RPMI8226 (cell line): Measurements from ENCODE around the gene SLC38A6.

Source experiments
- DNase-seq: peaks from one replicate; pipeline ENCODE4 v3.0.0-alpha.2; 2015

Gene SLC38A6

DNA sequence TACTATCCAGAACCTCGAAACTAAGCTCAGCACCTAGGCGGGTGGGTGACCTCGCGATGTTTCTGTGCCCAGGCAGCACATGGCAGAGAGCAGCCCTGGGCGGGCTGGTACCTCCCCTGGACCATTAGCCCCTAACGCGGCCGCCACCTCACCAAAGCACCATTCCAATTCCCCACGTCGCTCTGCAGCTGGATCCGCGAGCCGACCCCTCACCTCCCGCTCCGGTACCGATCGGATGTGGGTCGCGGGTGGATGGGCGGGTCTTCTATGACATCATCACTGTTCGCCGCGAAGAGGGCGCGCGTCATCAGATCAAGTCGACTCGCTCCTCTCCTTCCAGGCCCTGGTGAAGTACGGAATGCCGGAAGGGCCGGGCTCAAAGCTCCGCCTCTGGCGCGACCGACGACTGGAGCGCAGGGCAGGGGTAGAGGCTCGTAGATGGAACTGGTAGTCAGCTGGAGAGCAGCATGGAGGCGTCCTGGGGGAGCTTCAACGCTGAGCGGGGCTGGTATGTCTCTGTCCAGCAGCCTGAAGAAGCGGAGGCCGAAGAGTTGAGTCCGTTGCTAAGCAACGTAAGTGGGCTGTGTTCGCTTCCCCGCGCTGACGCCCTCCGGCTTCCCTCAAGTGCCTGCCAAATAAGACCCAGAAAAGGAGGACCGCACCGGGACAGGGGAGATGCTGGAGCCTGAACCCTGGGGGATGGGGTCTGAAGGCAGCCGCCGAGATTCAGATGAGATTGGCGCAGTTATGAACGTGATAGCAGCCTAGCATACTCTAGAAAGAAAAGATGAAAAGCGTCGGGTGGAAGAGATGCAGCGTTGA, at the start of gene SLC38A6, which contains the start of gene TRMT5:
TSS of gene SLC38A6 (plus strand) at position 435 of the 822 bp plus-strand sequence. CDS start at position 468, 33 bp downstream.
TSS of gene TRMT5 (minus strand) at position 269 of the 822 bp plus-strand sequence. CDS start at position 163, 106 bp downstream.
- DNase-seq: peak; percentile 84

DNA sequence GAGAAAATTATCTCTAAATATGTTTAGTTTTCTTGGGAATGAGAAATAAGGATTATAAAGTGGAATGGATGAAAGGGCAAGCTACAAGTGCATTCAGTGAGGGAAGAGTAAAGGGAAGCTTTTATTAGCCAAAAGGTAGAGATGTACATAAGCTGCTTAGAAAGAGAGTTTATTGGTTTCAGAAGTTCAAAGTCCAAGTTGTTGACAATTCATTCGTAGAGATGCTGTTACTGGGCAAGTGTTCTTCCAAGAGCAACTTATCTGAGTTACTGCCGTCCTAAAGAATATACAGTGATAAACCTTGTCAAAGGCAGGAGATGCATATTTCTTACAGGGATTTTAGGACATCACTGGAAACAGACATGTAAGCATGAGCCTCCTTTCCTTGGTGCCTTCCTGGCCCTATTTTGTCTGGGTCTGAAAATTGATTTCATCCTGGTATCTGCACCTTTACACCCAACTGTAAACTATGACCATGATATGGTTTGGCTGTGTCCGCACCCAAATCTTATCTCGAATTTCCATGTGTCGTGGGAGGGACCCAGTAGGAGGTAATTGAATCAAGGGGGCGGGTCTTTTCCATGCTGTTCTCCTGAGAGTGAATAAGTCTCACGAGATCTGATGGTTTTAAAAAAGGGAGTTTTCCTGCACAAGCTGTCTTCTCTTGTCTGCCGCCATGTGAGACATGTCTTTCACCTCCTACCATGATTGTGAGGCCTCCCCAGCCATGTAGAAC, 47.0 kb upstream of the SLC38A6 start:
- DNase-seq: no peak

DNA sequence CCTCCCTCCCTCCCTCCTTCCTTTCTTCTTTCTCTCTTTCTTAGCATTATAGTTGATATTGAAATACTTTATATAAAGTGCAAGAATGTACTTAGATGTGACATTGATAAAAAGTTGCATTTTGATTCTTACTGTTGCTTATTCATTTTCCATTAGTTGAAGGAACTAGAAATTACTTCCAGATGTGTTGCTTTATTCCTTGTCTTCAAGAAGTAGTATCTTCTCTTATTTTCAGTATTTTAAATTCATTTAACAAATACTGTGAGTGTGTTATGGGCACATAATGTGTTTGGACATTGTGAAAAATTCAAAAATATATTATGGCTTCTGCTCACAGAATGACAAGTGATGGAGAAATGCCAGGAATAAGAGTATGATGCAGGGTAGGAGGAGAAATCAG, 45.7 kb upstream of the SLC38A6 start:
- no peak for DNase-seq

GRCh38 chr14:60943637-60944032, 37.4 kb upstream of the SLC38A6 start:
- DNase-seq: no peak

GRCh38 chr14:60944204-60944603, 36.8 kb upstream of the SLC38A6 start:
- no peak for DNase-seq

- no peak for DNase-seq
Observed at GRCh38 chr14:60945984-60946383, 35.1 kb upstream of the SLC38A6 start.

DNA sequence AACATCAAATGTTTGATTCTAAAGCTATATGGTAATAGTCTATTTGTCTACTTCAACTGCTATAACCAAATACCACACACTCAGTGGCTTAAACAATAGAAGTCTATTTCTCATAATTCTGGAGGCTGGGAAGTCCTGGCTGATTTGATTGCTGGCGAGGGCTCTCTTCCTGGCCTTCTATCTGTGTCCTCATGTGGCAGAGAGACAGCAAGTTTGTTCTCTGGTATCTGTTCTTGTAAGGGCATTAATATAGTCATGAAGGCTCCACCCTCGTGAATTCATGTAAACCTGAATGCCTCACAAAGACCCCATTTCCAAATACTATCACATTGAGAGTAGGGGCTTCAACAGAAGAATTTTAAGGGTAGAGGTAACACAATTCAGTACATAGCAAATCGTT, 34.3 kb upstream of the SLC38A6 start:
- no peak for DNase-seq

DNA sequence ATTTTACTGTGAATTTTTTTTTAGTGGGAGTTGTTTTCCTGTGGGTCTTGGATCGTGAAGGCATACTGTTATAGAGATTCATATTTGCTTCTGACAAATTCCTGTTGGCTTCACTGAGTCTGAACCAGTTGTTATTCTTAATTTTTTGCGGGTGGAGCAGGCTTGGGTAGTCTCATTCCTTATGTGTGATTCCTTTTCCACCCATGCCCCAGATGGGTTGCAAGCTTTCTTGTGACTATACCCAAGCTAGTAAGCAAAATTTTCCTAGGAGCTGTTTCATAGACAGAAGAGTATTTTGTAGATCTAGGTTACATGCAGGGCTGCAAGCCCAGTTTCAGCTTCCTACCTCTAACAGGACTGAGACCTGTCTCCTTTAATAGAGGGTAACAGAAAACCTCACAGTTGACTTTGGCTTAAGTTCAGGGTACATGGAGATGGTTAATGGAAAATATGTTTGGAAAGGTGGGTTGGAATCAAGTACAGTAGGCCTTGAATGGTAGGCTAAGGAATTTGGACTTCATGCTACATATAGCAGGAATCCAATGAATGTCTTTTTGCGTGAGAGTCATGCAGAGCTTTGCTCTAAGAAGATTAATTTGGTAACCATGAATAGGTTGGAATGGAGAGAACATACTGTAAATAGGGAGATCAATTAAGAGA, 29.1 kb upstream of the SLC38A6 start:
- DNase-seq: no peak

GRCh38 chr14:60956202-60956601, 24.8 kb upstream of the SLC38A6 start:
- no peak for DNase-seq

- DNase-seq: no peak
Observed at GRCh38 chr14:60956632-60957031, 24.4 kb upstream of the SLC38A6 start.

DNA sequence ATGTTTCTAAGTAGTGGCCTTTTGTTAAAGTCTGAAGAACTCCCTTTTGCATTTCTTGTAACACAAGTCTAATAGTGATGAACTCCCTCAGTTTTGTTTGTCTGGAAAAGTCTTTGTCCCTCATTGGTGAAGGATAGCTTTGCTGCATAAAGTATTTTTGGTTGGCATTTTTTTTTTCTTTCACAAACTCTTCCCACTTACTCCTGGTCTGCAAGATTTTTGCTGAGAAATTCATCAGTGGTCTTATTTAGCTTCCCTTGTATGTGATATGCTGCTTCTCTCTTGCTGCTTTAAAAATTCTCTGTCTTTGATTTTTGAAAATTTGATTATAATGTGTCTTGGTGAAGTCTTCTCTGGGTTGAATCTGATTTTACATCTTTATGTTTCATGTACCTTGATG, 22.9 kb upstream of the SLC38A6 start:
- DNase-seq: no peak

DNA sequence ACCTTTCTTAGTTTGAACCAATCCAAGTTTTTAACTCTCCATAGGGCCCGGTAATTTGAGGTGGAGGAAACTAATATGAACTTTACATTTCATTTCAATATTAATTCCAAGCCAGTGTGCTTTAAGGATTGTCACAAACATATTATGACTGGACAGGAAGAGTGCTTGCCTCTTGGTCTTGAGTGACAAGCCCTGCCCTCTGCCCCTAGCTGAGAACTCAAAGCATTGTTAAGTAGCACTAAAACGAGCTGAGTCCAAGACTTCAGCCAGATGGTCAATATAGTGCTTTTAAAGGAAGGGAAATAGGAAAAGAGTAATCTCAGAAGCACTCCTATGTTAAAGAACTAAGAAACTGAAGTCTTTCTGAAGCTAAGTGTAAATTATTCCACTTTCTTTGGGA, 17.3 kb upstream of the SLC38A6 start:
- DNase-seq: no peak

GRCh38 chr14:60964904-60965303, 16.1 kb upstream of the SLC38A6 start:
- no peak for DNase-seq

DNA sequence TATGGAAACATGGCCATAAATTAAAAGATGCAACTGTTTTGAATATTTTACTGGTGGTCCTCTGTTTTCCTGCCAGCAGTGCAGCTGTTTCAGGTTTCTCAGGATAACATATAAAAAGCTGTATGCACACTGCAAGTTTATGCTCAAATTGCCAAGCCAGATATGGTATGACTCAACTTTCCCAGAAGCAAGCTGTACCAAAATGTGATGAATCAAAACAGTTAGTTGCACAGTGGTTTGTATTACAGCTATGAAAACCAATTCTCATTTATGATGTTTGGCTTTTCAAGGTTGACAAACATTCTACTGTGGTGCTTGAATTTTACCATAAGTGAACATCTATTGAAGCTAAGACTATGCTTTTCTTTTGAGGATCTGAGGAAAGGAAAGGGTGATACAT, 15.6 kb upstream of the SLC38A6 start:
- DNase-seq: no peak

GRCh38 chr14:60968099-60968498, 12.9 kb upstream of the SLC38A6 start:
- DNase-seq: no peak

- no peak for DNase-seq
Observed at GRCh38 chr14:60968671-60969070, 12.4 kb upstream of the SLC38A6 start.

DNA sequence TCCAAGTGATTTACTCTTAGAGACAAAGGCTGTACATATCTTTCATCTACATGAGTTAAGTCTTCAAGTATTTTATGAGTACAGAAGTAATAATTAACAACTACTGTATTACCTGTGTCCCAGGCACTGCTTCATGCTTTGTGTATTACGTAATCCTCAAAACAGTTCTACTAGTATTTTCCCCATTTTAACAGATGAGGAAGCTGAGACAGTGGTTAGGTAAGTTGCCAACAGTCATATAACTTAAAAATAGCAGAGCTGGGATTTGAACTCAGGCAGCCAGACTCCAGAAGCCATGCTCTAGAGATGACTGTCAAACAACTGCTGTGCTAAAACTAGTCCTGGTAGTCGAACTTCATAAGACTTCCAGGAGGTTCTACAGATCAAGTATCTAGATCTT, 10.9 kb upstream of the SLC38A6 start:
- DNase-seq: no peak

DNA sequence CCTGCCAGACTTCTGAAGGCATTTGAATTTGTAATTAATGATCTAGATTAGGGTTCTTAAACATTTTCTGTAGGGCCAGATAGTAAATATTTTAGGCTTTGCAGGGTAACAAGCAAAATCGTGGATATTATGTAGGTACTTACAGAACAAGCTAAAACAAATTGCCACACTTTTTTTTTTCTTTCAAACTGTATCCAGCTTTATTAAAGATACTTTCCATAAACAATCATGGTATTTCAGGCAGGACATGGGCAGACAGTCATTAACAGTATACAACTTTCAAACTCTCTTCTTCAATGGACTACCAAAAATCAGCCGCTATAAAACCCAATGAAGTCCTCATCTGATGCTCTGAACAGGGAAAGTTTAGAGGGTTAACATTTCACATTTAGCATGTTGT, 9.8 kb upstream of the SLC38A6 start:
- DNase-seq: no peak

DNA sequence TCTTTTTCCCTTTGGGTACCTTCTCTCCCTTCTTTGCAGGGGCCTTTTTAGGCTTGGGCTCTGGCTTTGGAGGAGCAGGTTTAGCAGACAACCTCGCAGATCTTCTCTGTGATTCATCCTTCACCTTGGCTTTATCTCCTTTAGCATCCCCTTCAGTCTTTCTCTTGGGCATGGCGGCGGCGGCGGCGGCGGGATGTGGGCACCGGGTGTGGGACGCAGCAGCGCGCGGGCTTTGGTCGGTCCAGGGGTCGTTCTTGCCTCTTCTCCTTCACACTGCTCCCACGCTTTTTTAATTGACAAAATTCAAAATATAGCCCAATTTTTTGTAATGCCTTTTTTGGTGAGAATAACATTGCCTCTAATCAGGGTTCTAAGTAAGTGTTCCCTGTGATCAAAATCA, 8.8 kb upstream of the SLC38A6 start:
- DNase-seq: no peak

DNA sequence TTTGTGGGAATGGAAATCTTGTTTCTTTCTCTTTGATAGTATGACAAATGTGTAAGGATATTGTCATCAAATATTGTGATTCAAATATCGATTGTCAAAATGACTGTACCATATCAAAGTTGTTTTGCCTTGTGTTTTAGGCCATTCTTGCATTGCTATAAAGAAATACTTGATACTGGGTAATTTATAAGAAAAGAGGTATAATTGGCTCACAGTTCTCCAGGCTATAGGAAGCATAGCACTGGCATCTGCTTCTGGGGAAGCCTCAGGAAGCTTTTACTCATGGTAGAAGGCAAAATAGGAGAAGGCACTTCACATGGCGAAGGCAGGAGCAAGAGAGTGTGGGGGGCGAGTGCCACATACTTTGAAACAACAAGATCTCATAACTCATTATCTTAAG, 8.0 kb upstream of the SLC38A6 start:
- no peak for DNase-seq

- DNase-seq: no peak
Observed at GRCh38 chr14:60974090-60974651, 6.9 kb upstream of the SLC38A6 start.

- no peak for DNase-seq
Observed at GRCh38 chr14:60975551-60975950, 5.5 kb upstream of the SLC38A6 start.

- DNase-seq: peak; percentile 8
Observed at GRCh38 chr14:60977847-60978246, 3.2 kb upstream of the SLC38A6 start.
